GM13976 (cell line): ENCODE data around the gene GLCCI1.

Experiments
- DNase-seq: peaks from one replicate; pipeline ENCODE4 v3.0.0; 2012; ENCODE audit warnings: low spot score
- in situ Hi-C: fragments of 300-500 bp; cut with MboI; formaldehyde crosslinking; loops from one replicate; pipeline ENCODE4 v1.12.0; 2022; ENCODE audit warnings: low sequenced_read_pairs, mixed read lengths, inconsistent platforms; ENCODE audit not compliant: unreplicated experiment
- TF ChIP-seq, protein P1 (sequence below): IDR thresholded peaks from 2 replicates; pipeline ENCODE4 v1.5.1; 2012; ENCODE audit warnings: borderline replicate concordance, mild to moderate bottlenecking; ENCODE audit not compliant: insufficient read depth; ENCODE audit errors: extremely low read depth, missing control alignments, control extremely low read depth

GLCCI1 gene

GRCh38 chr7:8136051-8136730 is 167.6 kb downstream of the GLCCI1 start:
- in situ Hi-C loops = no loop called here
- TF ChIP-seq, protein P1, sequence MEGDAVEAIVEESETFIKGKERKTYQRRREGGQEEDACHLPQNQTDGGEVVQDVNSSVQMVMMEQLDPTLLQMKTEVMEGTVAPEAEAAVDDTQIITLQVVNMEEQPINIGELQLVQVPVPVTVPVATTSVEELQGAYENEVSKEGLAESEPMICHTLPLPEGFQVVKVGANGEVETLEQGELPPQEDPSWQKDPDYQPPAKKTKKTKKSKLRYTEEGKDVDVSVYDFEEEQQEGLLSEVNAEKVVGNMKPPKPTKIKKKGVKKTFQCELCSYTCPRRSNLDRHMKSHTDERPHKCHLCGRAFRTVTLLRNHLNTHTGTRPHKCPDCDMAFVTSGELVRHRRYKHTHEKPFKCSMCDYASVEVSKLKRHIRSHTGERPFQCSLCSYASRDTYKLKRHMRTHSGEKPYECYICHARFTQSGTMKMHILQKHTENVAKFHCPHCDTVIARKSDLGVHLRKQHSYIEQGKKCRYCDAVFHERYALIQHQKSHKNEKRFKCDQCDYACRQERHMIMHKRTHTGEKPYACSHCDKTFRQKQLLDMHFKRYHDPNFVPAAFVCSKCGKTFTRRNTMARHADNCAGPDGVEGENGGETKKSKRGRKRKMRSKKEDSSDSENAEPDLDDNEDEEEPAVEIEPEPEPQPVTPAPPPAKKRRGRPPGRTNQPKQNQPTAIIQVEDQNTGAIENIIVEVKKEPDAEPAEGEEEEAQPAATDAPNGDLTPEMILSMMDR = no peak
- DNase-seq = no peak
